ENCODE results near the gene KRTAP10-4. TPM values are rescaled to one million over a fixed set of nuclear protein-coding genes. Genes with fewer than 3 reads are reported as not detected.
"Not testable (repeated sequence)": the region's sequence is repeated elsewhere in the genome, so short reads cannot be mapped to it uniquely, and the experiment has no call there.

The KRTAP10-4 gene
- total RNA-seq, 2 experiments from 2014 or later = not detected

GRCh38 chr21:44542716-44543115 is 30.8 kb upstream of the KRTAP10-4 start:
- ATAC-seq (no peak), DNase-seq (no peak)
- H3K9me3 Mint-ChIP-seq (ENCODE audit: low read depth) = peaks cover 16% of the 10 kb centered on the region
- H3K27me3 Mint-ChIP-seq = no peaks in the 10 kb centered on the region
- peaks cover 17% of the 10 kb centered on the region for H3K36me3 Mint-ChIP-seq
- no peak overlapping the region for H3K27ac Mint-ChIP-seq
- H3K4me1 Mint-ChIP-seq = peaks cover 9% of the 10 kb centered on the region
- H3K4me3 Mint-ChIP-seq = no peak overlapping the region
- CTCF ChIA-PET = no interaction called here

GRCh38 chr21:44544566-44544965 is 29.0 kb upstream of the KRTAP10-4 start:
- Mint-ChIP-seq H3K4me3 (no peak overlapping the region), H3K36me3 (peaks cover 20% of the 10 kb centered on the region), H3K27me3 (no peaks in the 10 kb centered on the region), H3K4me1 (peaks cover 14% of the 10 kb centered on the region), H3K27ac (no peak overlapping the region), H3K9me3 (ENCODE audit: low read depth) (peaks cover 16% of the 10 kb centered on the region)
- ATAC-seq (no peak), DNase-seq (peak; percentile 33)
- CTCF ChIA-PET = no interaction called here

GRCh38 chr21:44547656-44548331 is 25.7 kb upstream of the KRTAP10-4 start:
- DNase-seq = peak; percentile 52
- H3K4me3 Mint-ChIP-seq = peak overlapping the region; percentile 23

GRCh38 chr21:44548381-44548780 is 25.1 kb upstream of the KRTAP10-4 start:
- peaks cover 19% of the 10 kb centered on the region for H3K36me3 Mint-ChIP-seq
- peaks cover 14% of the 10 kb centered on the region for H3K9me3 Mint-ChIP-seq (ENCODE audit: low read depth)
- no peak overlapping the region for H3K27ac Mint-ChIP-seq
- ATAC-seq (no peak), DNase-seq (peak; percentile 21)
- H3K4me1 Mint-ChIP-seq = peaks cover 14% of the 10 kb centered on the region
- H3K27me3 Mint-ChIP-seq = no peaks in the 10 kb centered on the region
- no peak overlapping the region for H3K4me3 Mint-ChIP-seq
- CTCF ChIA-PET = interaction anchor here (1.0 to 1.9 kb wide), 2 partner anchors 26 to 245 kb away, joined by 5 to 8 read pairs; no protein-coding TSS in a partner anchor

More at GRCh38 chr21:44547656-44548331, 25.7 kb upstream of the KRTAP10-4 start:
- CTCF ChIA-PET = interaction anchor here (0.5 to 1.9 kb wide), 5 partner anchors 27 to 246 kb away, joined by 3 to 8 read pairs (median 3); no protein-coding TSS in a partner anchor
- H3K4me1 Mint-ChIP-seq = peaks cover 14% of the 10 kb centered on the region
- H3K9me3 Mint-ChIP-seq (ENCODE audit: low read depth) = peaks cover 14% of the 10 kb centered on the region
- peak overlapping the region; percentile 70 for H3K27ac Mint-ChIP-seq
- H3K27me3 Mint-ChIP-seq = no peaks in the 10 kb centered on the region
- ATAC-seq = peak; percentile 76
- peaks cover 19% of the 10 kb centered on the region for H3K36me3 Mint-ChIP-seq

- Mint-ChIP-seq H3K36me3 (peaks cover 19% of the 10 kb centered on the region), H3K27me3 (no peaks in the 10 kb centered on the region), H3K9me3 (ENCODE audit: low read depth) (peaks cover 14% of the 10 kb centered on the region), H3K4me3 (no peak overlapping the region), H3K27ac (no peak overlapping the region), H3K4me1 (peaks cover 14% of the 10 kb centered on the region)
- CTCF ChIA-PET = no interaction called here
- ATAC-seq (no peak), DNase-seq (no peak)
These were observed 24.6 kb upstream of the KRTAP10-4 start for GRCh38 chr21:44548922-44549321.

GRCh38 chr21:44549525-44550211 is 23.9 kb upstream of the KRTAP10-4 start:
- H3K4me3 Mint-ChIP-seq = no peak overlapping the region
- peaks cover 19% of the 10 kb centered on the region for H3K36me3 Mint-ChIP-seq
- H3K27me3 Mint-ChIP-seq = no peaks in the 10 kb centered on the region
- no peak overlapping the region for H3K27ac Mint-ChIP-seq
- DNase-seq (peak; percentile 32), ATAC-seq (no peak)
- H3K4me1 Mint-ChIP-seq = peaks cover 14% of the 10 kb centered on the region
- H3K9me3 Mint-ChIP-seq (ENCODE audit: low read depth) = peaks cover 14% of the 10 kb centered on the region
- CTCF ChIA-PET = no interaction called here

GRCh38 chr21:44550285-44550684 is 23.2 kb upstream of the KRTAP10-4 start:
- Mint-ChIP-seq H3K36me3 (peaks cover 19% of the 10 kb centered on the region), H3K9me3 (ENCODE audit: low read depth) (peaks cover 14% of the 10 kb centered on the region), H3K4me1 (peaks cover 14% of the 10 kb centered on the region)
- H3K4me3 Mint-ChIP-seq, CTCF ChIA-PET, ATAC-seq, H3K27me3 Mint-ChIP-seq, H3K27ac Mint-ChIP-seq: not testable (repeated sequence)
- DNase-seq = peak; percentile 31

GRCh38 chr21:44550807-44551206 is 22.7 kb upstream of the KRTAP10-4 start:
- H3K27me3 Mint-ChIP-seq = no peaks in the 10 kb centered on the region
- H3K9me3 Mint-ChIP-seq (ENCODE audit: low read depth) = peaks cover 12% of the 10 kb centered on the region
- H3K27ac Mint-ChIP-seq = no peak overlapping the region
- DNase-seq (peak; percentile 34), ATAC-seq (no peak)
- CTCF ChIA-PET = no interaction called here
- H3K36me3 Mint-ChIP-seq = peaks cover 16% of the 10 kb centered on the region
- no peak overlapping the region for H3K4me3 Mint-ChIP-seq
- H3K4me1 Mint-ChIP-seq = peaks cover 14% of the 10 kb centered on the region

- Mint-ChIP-seq H3K4me1 (peaks cover 14% of the 10 kb centered on the region), H3K36me3 (peaks cover 16% of the 10 kb centered on the region), H3K4me3 (no peak within 1 kb of the TSS), H3K27me3 (no peaks in the 10 kb centered on the region), H3K27ac (no peak within 1 kb of the TSS), H3K9me3 (ENCODE audit: low read depth) (peaks cover 12% of the 10 kb centered on the region)
- ATAC-seq (no peak), DNase-seq (peak; percentile 29)
- CTCF ChIA-PET = no interaction called here
These were observed 22.1 kb upstream of the KRTAP10-4 start, which contains the start of gene KRTAP10-2 for GRCh38 chr21:44551340-44551961. KRTAP10-2 (minus strand) TSS chr21:44551505; CDS start chr21:44551458, 47 bp downstream.

GRCh38 chr21:44552136-44552535 is 21.4 kb upstream of the KRTAP10-4 start:
- no peak overlapping the region for H3K4me3 Mint-ChIP-seq
- CTCF ChIA-PET = no interaction called here
- H3K36me3 Mint-ChIP-seq = peaks cover 9% of the 10 kb centered on the region
- no peaks in the 10 kb centered on the region for H3K27me3 Mint-ChIP-seq
- ATAC-seq (no peak), DNase-seq (peak; percentile 23)
- H3K27ac Mint-ChIP-seq = no peak overlapping the region
- peaks cover 11% of the 10 kb centered on the region for H3K4me1 Mint-ChIP-seq
- H3K9me3 Mint-ChIP-seq (ENCODE audit: low read depth) = peaks cover 6% of the 10 kb centered on the region

- CTCF ChIA-PET = no interaction called here
- DNase-seq (peak; percentile 23), ATAC-seq (no peak)
- Mint-ChIP-seq H3K4me3 (no peak overlapping the region), H3K36me3 (peaks cover 4% of the 10 kb centered on the region), H3K9me3 (ENCODE audit: low read depth) (peaks cover under 1% of the 10 kb centered on the region), H3K4me1 (peaks cover 5% of the 10 kb centered on the region), H3K27ac (no peak overlapping the region), H3K27me3 (no peaks in the 10 kb centered on the region)
These were observed 20.8 kb upstream of the KRTAP10-4 start for GRCh38 chr21:44552681-44553080.

- CTCF ChIA-PET = no interaction called here
- ATAC-seq = no peak
- Mint-ChIP-seq H3K27ac (no peak overlapping the region), H3K36me3 (peaks cover 2% of the 10 kb centered on the region), H3K9me3 (ENCODE audit: low read depth) (peaks cover 2% of the 10 kb centered on the region), H3K4me1 (no peaks in the 10 kb centered on the region), H3K27me3 (peaks cover 2% of the 10 kb centered on the region), H3K4me3 (no peak overlapping the region)
- peak; percentile 26 for DNase-seq
These were observed 18.2 kb upstream of the KRTAP10-4 start for GRCh38 chr21:44555200-44555875.

GRCh38 chr21:44556879-44557278 is 16.6 kb upstream of the KRTAP10-4 start:
- H3K36me3 Mint-ChIP-seq = peaks cover 2% of the 10 kb centered on the region

More at GRCh38 chr21:44556879-44557278, 16.6 kb upstream of the KRTAP10-4 start:
- DNase-seq (peak; percentile 21), ATAC-seq (no peak)
- H3K4me3 Mint-ChIP-seq = no peak overlapping the region
- no peaks in the 10 kb centered on the region for H3K4me1 Mint-ChIP-seq
- H3K27me3 Mint-ChIP-seq = peaks cover 13% of the 10 kb centered on the region
- CTCF ChIA-PET = no interaction called here
- H3K9me3 Mint-ChIP-seq (ENCODE audit: low read depth) = peaks cover 2% of the 10 kb centered on the region
- no peak overlapping the region for H3K27ac Mint-ChIP-seq
